OCI-LY1 (cell line): Measurements from ENCODE around the gene CRACDL.

Experiments
- EZH2 ChIP-seq: fragments of 200-600 bp; sonication (generic), shearing (Covaris generic); IDR thresholded peaks from 2 replicates; pipeline ENCODE4 v1.8.0; 2017; ENCODE audit warnings: borderline replicate concordance, mixed run types, mild to moderate bottlenecking, antibody characterized with exemption, low read length, moderate library complexity, mixed read lengths
- TF ChIP-seq, protein P1 (sequence below): fragments of 200-600 bp; sonication (generic), shearing (Covaris generic); IDR thresholded peaks from 2 replicates; pipeline ENCODE4 v1.5.1; 2017; ENCODE audit warnings: mild to moderate bottlenecking, antibody characterized with exemption, low read length, moderate library complexity, mixed read lengths

DNA sequence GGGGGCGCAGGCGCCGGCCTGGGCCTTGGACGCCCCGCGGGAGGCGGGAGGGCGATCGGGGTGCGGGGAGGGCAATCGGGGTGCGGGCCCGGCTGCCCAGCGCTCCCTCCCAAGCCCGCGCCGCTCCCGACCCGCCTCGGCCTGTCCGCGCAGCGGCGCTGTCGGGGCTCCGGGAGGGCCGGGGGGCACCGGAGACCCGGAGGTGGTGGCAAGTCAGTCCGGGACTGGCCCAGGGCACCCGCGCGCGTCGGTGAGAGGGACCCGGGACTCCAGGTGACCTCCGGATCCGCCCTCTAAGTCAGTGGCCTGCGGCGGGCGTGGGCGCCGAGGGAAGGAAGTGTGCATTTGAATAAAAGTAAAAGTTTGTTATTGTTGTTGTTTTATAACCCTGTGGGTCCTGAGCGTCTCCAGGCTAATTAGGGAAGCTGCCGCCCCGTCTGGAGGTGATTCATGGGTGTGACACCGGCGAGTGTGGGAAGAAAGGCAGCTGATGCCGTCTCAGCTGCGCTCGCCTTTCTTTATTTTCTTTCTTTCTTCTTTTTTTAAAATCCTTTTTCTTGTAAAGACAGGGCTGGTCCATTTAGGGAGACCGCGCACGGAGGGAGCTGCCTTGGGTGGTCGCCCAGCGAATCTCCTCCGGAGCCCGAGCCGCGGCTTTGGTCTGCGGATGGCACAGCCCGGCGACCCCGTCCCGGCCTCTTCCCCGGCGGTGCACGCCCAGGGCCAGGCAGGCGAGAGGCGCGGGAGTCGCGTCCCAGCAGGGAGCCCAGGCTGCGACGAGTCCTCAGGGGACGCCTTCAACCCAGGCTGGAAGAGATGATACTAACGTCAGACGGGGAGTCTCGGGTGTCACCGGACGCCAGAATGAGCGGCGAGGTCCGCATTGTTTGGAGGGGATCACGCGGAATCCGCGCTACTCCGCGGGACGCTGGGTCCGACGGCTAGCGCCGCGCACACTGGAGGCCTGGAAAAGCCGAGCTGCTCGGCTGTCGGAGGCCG lies 627 bp upstream of the CRACDL start:
- TF ChIP-seq, protein P1, sequence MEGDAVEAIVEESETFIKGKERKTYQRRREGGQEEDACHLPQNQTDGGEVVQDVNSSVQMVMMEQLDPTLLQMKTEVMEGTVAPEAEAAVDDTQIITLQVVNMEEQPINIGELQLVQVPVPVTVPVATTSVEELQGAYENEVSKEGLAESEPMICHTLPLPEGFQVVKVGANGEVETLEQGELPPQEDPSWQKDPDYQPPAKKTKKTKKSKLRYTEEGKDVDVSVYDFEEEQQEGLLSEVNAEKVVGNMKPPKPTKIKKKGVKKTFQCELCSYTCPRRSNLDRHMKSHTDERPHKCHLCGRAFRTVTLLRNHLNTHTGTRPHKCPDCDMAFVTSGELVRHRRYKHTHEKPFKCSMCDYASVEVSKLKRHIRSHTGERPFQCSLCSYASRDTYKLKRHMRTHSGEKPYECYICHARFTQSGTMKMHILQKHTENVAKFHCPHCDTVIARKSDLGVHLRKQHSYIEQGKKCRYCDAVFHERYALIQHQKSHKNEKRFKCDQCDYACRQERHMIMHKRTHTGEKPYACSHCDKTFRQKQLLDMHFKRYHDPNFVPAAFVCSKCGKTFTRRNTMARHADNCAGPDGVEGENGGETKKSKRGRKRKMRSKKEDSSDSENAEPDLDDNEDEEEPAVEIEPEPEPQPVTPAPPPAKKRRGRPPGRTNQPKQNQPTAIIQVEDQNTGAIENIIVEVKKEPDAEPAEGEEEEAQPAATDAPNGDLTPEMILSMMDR, result no peak
- no peak for TF ChIP-seq EZH2
